ENCODE data around the gene GCNT2.
"Not testable (repeated sequence)": the region's sequence is repeated elsewhere in the genome, so short reads cannot be mapped to it uniquely, and the experiment has no call there.

GCNT2 gene

DNA sequence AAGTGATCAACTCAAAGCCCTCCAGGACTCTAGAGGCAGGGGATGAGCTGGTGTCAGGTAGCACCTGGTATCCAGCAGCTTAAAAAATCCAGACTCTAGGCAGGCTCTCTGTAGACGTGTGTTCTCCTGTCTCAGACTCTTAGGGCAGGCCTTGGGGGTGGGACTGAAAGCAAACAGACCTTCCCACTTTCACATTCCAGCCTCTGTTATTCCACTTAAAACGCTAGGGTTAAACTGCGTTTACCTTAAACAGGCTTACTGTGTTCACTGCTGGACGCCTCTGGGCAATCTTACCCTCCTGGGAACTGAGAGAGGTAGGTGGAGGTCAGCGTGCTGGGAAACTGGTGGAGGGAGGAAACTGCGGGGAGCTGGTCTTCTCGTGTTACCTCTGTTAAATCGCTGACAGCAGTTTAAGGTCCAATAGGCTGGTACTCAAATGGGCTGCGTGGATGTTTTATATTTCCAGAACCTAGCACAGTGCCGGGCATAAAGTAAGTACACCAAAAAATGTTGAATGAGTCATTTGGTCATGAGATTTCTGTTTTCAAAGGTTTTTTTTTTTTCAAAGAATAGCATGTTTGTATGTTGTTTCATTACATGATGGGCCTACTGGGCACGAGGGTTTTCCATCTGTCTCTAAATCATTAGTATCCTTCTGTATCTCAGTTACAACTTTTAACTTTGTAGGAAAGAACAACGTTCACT lies at the start of gene GCNT2:
GCNT2 (plus strand) TSS at position 248 of the 705 bp plus-strand sequence. CDS start 7,561 bp downstream, outside the sequence.
- no peak for DNase-seq

DNA sequence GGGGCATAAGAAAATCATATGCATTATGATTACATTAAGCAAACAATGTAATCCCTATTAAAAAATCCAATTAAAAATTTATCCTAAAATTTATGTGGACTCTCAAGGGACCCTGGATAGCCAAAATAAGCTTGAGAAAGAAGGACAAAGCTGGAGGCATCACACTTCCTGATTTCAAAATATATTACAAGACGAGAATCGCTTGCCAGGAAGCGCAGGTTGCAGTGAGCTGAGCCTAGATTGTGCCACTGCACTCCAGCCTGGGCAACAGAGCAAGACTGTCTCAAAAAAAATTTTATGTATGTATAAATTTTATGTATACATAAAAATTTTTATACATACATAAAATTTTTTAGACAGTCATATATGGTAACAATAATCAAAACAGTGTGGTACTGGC lies 48.5 kb upstream of the GCNT2 start:
- DNase-seq: no peak

- DNase-seq: no peak
These were observed 42.7 kb upstream of the GCNT2 start for GRCh38 chr6:10478187-10479040.

- no peak for DNase-seq
These were observed 41.0 kb upstream of the GCNT2 start for GRCh38 chr6:10479939-10480700.

DNA sequence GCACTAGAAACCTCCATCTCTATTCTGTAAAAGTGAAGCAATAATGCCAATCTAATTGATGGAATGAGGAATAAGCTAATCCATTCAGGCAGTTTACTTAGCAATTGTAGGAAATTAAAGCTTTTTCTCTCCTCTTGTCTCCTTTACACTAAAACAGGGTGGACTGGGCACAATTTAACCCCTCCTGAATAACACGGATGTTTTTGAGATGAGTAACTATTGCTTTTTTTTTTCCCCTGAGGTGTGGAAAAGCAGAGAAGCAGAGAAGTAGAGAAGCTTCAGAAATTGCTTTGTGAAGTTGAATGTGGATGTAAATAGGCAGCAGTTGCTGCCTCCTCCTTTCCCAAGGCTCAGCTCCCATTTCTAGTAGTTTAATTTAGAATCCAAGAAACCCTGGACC lies 40.0 kb upstream of the GCNT2 start:
- no peak for DNase-seq

DNA sequence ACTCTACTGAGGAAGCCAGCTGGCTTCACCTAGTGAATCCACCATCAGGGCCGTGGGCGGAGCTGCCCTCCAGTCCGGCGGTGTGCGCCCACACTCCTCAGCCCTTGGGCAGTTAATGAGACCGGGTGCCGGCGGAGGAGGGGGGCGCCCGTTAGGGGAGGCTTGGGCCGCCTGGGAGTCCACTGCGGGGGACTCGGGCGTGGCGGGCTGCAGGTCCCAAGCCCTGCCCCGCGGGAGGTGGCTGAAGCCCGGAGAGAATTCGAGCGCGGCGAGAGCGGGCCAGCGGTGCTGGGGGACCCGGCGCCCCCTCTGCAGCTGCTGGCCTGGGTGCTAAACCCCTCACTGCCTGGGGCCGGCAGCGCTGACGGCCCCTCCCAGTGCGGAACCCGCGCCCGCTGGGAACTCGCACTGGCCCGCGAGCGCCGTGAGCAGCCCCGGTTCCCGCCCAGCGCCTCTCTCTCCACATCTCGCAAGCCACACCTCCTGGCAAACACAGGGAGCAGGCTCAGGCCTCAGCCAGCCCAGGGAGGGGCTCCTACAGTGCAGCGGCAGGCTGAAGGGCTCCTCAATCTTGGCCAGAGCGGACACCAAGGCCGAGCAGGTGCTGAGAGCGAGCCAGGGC lies 38.4 kb upstream of the GCNT2 start:
- DNase-seq: no peak

DNA sequence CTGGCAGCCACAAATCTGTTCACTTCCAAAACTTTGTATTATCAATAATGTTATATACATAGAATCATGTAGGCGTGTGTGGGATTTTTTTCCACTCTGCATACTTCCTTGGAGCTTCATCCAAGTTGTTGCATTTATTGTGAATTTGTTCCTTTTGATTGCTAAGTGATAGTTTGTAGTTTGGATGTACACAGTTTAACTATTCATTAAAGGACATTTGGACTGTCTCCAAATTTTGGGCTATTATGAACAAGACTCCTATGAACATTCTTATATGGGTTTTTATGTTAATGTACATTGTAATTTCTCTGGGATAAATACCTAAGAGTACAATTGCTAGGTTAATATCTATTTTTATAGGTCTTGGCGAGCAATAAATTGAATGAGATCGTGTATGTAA lies 36.2 kb upstream of the GCNT2 start:
- no peak for DNase-seq

- DNase-seq: no peak
These were observed 35.7 kb upstream of the GCNT2 start for GRCh38 chr6:10485406-10485805.

DNA sequence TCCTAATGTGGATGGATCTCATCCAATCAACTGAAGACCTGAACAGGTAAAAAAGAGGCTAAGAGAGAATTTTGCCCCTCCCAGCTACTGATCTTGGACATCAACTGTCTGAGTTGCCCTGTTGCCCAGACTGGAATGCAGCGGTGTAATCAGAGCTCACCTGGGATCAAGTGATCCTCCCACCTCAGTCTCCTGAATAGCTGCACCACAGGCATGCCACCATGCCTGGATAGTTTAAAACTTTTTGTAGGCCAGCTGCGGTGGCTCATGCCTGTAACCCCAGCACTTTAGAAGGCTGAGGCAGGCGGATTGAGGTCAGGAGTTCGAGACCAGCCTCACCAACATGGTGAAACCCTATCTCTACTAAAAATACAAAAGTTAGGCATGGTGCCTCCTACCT lies 34.9 kb upstream of the GCNT2 start:
- DNase-seq: no peak

- not testable (repeated sequence) for DNase-seq
These were observed 34.1 kb upstream of the GCNT2 start for GRCh38 chr6:10486944-10487588.

GRCh38 chr6:10487668-10488327 lies 33.4 kb upstream of the GCNT2 start:
- no peak for DNase-seq

DNA sequence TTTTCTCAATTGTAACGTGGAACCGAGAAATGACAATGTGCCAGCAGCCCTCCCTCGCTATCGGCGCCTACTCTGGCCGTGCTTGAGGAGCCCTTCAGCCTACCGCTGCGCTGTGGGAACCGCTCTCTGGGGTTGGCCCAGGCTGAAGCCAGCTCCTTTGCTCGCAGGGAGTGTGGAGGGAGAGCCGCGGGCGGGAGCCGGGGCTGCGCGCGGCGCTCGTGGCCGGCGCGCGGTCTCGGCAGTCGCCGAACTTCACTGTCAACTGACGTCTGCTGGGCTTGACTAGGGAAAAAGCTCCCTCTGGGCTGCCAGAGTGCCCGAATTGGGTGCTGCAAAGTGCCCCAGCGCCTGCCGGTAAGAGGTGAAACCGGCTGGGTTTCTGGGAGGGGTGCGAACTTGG lies 29.7 kb upstream of the GCNT2 start:
- DNase-seq: no peak

GRCh38 chr6:10491905-10492304 lies 29.2 kb upstream of the GCNT2 start:
- not testable (repeated sequence) for DNase-seq

DNA sequence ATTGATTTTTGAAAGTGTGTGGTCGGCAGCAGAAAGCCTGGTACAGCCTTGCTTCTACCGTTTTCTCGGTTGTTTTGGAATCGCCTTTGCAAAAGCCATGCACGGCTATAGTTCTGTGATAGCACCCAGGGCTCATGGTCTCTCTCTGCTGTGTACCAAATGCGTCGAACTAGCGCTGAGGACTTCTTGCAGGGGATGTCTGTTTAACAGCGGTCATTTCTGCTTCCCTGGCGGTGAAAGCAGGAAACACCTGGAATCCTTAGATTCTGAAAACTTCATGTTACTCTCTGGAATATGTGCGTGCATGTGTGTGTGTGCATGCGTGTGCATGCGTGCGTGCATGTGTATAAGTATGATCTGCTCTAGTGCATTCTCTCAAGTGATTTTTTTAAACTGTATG lies 26.1 kb upstream of the GCNT2 start:
- DNase-seq: no peak

DNA sequence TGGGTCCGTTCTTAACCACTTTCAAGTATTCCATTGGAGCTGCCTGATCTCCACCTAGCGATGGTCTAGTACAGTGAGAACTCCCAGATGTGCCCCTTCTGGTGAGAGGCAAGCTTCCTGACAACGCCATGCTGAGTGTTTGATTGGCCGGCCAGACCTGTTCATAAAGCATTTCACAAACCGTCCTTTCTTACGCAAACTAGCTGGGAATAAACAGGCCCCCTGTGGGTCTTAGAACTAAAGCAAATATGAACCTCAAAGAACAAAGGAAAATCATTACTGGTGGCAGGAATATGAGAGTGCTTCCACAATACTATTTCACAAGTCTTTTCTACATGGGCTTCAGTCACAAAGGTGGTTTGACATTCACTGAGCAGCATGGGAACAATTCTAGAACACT lies 15.6 kb upstream of the GCNT2 start:
- DNase-seq: no peak

- no peak for DNase-seq
These were observed 13.9 kb upstream of the GCNT2 start for GRCh38 chr6:10507298-10507697.

GRCh38 chr6:10507715-10508114 lies 13.4 kb upstream of the GCNT2 start:
- no peak for DNase-seq

DNA sequence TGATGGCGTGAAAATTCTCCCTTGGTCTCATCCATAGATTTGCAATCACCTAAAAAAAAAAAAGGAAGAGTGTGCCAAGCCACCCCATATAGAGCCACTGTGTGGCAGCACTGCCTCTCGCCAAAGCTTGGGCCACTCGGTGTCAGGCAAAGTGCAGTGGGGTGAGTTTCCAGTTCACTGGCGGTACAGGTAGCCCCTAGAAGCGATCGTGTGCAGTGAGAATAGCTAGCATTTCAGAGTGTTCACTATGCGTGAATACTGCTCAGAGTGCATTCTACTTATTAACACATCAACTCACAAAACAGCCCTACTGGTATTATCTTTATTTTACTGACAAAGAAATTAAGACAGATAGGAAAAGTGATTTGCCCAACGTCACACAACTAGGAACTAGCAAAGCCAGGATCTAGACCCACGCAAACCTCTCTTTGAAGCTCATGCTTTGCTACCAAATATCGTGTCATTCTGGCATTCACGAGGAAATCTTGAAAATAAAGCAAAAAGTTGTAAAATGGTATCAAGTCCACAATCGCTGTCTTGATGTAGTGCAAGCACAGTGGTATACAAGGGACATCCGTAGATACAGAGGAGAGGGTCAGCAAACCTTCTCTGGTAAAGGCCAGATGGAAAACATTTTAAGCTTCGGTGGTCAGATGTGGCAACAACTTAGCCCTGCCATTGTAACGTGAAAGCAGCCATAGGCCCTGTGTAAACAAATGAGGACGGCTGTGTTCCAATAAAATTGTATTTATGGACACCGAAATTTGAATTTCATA lies 10.4 kb upstream of the GCNT2 start:
- peak; percentile 32 for DNase-seq

- no peak for DNase-seq
These were observed 9.7 kb upstream of the GCNT2 start for GRCh38 chr6:10511477-10511876.

- no peak for DNase-seq
These were observed 7.6 kb upstream of the GCNT2 start for GRCh38 chr6:10513544-10513943.
